OCI-LY7 (cell line): Measurements from ENCODE around the gene EXOC4. TPM values are rescaled to one million over a fixed set of nuclear protein-coding genes. Genes with fewer than 3 reads are reported as not detected.

Experiments used
- BruUV-seq: library from RNA; stranded (reverse); fragments of 400-500 nt; replicated peaks from 2 replicates; lab custom pipeline; 2021; lab: Mats Ljungman, UMichigan
- CTCF ChIA-PET: fragments of 300-600 bp; sonication (Branson Sonifier 250); formaldehyde crosslinking; loops from one replicate; lab custom pipeline; 2022; ENCODE audit warnings: antibody characterized with exemption; ENCODE audit not compliant: unreplicated experiment; lab: Charles Lee
- POLR2A ChIA-PET: fragments of 300-600 bp; sonication (Branson Sonifier 250); formaldehyde crosslinking; loops from one replicate; lab custom pipeline; 2022; ENCODE audit warnings: antibody characterized with exemption; lab: Charles Lee
- DNase-seq: peaks from one replicate; pipeline ENCODE4 v3.0.0-alpha.2; 2015; ENCODE audit warnings: low spot score
- H2AFZ ChIP-seq: fragments of 200-600 bp; sonication (generic), shearing (Covaris generic); 2 replicates; pipeline ENCODE4 v1.6.1; 2014; ENCODE audit warnings: mild to moderate bottlenecking, antibody characterized with exemption, low read length, moderate library complexity
- H3K27ac ChIP-seq: fragments of 200-600 bp; sonication (generic); 2 replicates; pipeline ENCODE4 v1.5.1; 2014; ENCODE audit warnings: mixed run types, low read depth, mild to moderate bottlenecking, moderate library complexity, low read length, inconsistent platforms; ENCODE audit not compliant: poor library complexity, severe bottlenecking
- H3K36me3 ChIP-seq: fragments of 200-600 bp; sonication (generic); 2 replicates; pipeline ENCODE4 v1.6.1; 2014; ENCODE audit warnings: mild to moderate bottlenecking, antibody characterized with exemption, low read length, moderate library complexity, mixed read lengths; ENCODE audit not compliant: insufficient read depth
- H3K4me1 ChIP-seq: fragments of 200-600 bp; sonication (generic); 2 replicates; pipeline ENCODE4 v1.5.1; 2014; ENCODE audit warnings: mild to moderate bottlenecking, low read length; ENCODE audit not compliant: insufficient read depth, poor library complexity, severe bottlenecking
- H3K4me2 ChIP-seq: fragments of 200-600 bp; sonication (generic); 2 replicates; pipeline ENCODE4 v1.6.1; 2014; ENCODE audit warnings: mild to moderate bottlenecking, low read length
- H3K4me3 ChIP-seq: fragments of 200-600 bp; sonication (generic); 2 replicates; pipeline ENCODE4 v1.5.1; 2014; ENCODE audit warnings: mild to moderate bottlenecking, low read depth, low read length; ENCODE audit not compliant: poor library complexity, severe bottlenecking
- H3K79me2 ChIP-seq: fragments of 200-600 bp; sonication (generic); 2 replicates; pipeline ENCODE4 v1.6.1; 2016; ENCODE audit warnings: low read depth, mild to moderate bottlenecking, low read length, moderate library complexity, mixed read lengths; ENCODE audit not compliant: insufficient read depth
- H3K9me2 ChIP-seq: fragments of 200-600 bp; sonication (generic); 2 replicates; pipeline ENCODE4 v1.6.1; 2016; ENCODE audit warnings: mild to moderate bottlenecking, low read length, mixed read lengths; ENCODE audit not compliant: insufficient read depth
- H3K9me3 ChIP-seq: fragments of 200-600 bp; sonication (generic); 2 replicates; pipeline ENCODE4 v1.6.1; 2014; ENCODE audit warnings: mild to moderate bottlenecking, mixed run types, low read length, mixed read lengths
- H4K20me1 ChIP-seq: fragments of 200-600 bp; sonication (generic); 2 replicates; pipeline ENCODE4 v1.6.1; 2014; ENCODE audit warnings: mild to moderate bottlenecking, antibody characterized with exemption, low read length, moderate library complexity, mixed read lengths; ENCODE audit not compliant: insufficient read depth
- EZH2phosphoT487 ChIP-seq: fragments of 200-600 bp; sonication (generic); IDR thresholded peaks from 2 replicates; pipeline ENCODE4 v1.6.1; 2018; ENCODE audit warnings: low read depth, borderline replicate concordance, mild to moderate bottlenecking, mixed run types, antibody characterized with exemption, low read length, moderate library complexity, mixed read lengths
- intact Hi-C: fragments of 100-400 bp; cut with micrococcal nuclease; formaldehyde crosslinking; loops from one replicate; pipeline ENCODE4 v1.10.0; 2022; ENCODE audit not compliant: unreplicated experiment
- total RNA-seq, 2 experiments: library from RNA; depleted of rRNA in 1 of 2; stranded (reverse); fragments of >200 nt in 1 of 2; shearing (Covaris generic) in 1 of 2; gene quantifications; 2 replicates each; pipeline ENCODE4 v1.2.3, GENCODE V29; 2014 to 2022
- TF ChIP-seq, protein P1 (sequence below): fragments of 200-600 bp; sonication (generic); conservative IDR thresholded peaks from 2 replicates; pipeline ENCODE4 v1.5.1; 2014; ENCODE audit warnings: mild to moderate bottlenecking, antibody characterized with exemption, low read length, moderate library complexity, mixed read lengths

The EXOC4 gene
- total RNA-seq, 2 experiments from 2014 or later, result 75.1 to 93.2 TPM

DNA sequence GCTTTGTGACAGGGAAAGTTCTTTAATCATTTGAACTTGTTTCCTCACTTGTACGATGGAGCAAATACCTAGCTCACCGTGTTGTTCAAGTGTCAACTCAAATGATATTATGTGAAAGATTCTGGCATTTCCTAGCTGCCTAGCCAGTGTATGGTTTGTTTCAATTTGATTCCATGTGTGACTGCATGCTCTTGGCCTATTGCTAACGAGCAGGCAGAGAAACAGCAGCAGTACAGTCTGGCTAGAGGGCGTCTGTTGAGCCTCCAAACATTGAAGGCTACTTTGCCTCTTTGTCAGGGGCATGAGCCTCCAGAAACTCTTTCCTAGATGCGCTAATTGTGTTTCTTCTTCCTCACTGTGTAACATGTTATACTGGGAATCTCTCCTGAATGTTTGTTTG lies 417.4 kb downstream of the EXOC4 start:
- no peaks in the 10 kb centered on the region for H3K9me3 ChIP-seq
- H3K36me3 ChIP-seq, result no peaks in the 10 kb centered on the region
- intact Hi-C loops, result no loop called here
- POLR2A ChIA-PET, result no interaction called here
- DNase-seq, result no peak
- no peak overlapping the region for H3K27ac ChIP-seq
- no peaks in the 10 kb centered on the region; the same call in 1 of the 2 replicates for H4K20me1 ChIP-seq
- no TSS peak for BruUV-seq
- no peaks in the 10 kb centered on the region for H3K4me1 ChIP-seq
- H2AFZ ChIP-seq, result no peak overlapping the region
- H3K4me2 ChIP-seq, result no peak overlapping the region
- H3K9me2 ChIP-seq, result no peaks in the 10 kb centered on the region
- CTCF ChIA-PET, result no interaction called here
- no peak for TF ChIP-seq EZH2phosphoT487
- TF ChIP-seq, protein P1, sequence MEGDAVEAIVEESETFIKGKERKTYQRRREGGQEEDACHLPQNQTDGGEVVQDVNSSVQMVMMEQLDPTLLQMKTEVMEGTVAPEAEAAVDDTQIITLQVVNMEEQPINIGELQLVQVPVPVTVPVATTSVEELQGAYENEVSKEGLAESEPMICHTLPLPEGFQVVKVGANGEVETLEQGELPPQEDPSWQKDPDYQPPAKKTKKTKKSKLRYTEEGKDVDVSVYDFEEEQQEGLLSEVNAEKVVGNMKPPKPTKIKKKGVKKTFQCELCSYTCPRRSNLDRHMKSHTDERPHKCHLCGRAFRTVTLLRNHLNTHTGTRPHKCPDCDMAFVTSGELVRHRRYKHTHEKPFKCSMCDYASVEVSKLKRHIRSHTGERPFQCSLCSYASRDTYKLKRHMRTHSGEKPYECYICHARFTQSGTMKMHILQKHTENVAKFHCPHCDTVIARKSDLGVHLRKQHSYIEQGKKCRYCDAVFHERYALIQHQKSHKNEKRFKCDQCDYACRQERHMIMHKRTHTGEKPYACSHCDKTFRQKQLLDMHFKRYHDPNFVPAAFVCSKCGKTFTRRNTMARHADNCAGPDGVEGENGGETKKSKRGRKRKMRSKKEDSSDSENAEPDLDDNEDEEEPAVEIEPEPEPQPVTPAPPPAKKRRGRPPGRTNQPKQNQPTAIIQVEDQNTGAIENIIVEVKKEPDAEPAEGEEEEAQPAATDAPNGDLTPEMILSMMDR, result no peak
- no peak overlapping the region for H3K4me3 ChIP-seq
- H3K79me2 ChIP-seq, result no peaks in the 10 kb centered on the region

DNA sequence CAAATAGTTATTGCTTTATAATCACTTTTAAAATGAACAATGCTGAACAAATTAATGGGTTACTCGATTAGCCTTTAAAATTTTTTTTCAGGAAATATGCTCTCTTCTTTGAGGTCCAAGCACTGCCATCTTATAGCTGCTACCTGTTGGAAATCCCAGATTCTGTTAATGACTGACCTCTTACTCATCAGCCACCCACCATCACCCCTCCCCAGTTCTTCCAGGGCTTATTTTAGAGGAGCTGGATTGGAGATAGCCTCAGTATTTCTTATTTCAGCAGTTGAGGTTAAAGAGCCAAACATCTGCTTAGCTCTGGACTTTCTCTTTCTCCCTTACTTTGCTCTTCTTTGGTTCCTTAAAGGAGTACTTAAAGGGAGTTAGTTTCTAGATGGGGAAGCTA lies 420.0 kb downstream of the EXOC4 start:
- intact Hi-C loops, result no loop called here
- POLR2A ChIA-PET, result no interaction called here
- H4K20me1 ChIP-seq, result no peaks in the 10 kb centered on the region; the same call in 1 of the 2 replicates
- no peak overlapping the region for H3K4me2 ChIP-seq
- no peaks in the 10 kb centered on the region for H3K9me2 ChIP-seq
- no peak overlapping the region for H3K27ac ChIP-seq
- CTCF ChIA-PET, result no interaction called here
- no peaks in the 10 kb centered on the region for H3K4me1 ChIP-seq
- no peaks in the 10 kb centered on the region for H3K36me3 ChIP-seq
- BruUV-seq, result no TSS peak
- H3K4me3 ChIP-seq, result no peak overlapping the region
- TF ChIP-seq, protein P1, result no peak
- TF ChIP-seq EZH2phosphoT487, result no peak
- H3K79me2 ChIP-seq, result no peaks in the 10 kb centered on the region
- H2AFZ ChIP-seq, result no peak overlapping the region
- no peaks in the 10 kb centered on the region for H3K9me3 ChIP-seq
- no peak for DNase-seq

DNA sequence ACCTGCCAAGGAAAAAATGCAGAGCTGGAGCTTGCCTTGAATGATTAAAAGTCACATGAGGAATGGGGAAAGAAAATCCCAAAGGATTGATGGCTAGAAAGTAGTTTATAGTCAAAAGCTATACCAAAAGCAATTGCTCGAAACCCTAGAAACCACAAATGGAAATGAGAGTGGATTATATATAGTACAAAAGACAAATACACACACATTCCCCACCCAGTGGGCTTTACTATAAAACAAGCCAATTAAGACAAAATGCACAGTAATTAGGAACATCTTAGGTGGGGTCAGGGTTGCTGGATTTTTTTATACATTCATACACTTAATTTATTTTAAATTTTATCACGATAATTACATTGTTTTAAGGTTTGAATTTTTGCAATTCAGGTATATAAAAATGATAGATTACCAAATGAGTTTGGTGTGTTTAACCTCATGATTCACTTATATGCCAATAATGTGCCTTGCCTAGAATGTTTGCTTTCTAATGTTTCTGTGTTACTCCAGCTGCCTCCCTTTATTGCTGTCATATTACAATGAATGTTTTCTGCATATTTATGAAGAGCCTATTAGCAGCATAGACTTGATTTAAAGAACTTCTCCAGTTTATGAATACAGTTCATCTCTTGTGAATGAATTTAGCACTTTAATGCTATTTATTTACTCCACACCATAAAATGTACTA lies 421.3 kb downstream of the EXOC4 start:
- no peak overlapping the region for H3K27ac ChIP-seq
- no peak overlapping the region for H2AFZ ChIP-seq
- DNase-seq, result no peak
- BruUV-seq, result no TSS peak
- H3K4me1 ChIP-seq, result no peaks in the 10 kb centered on the region
- no peaks in the 10 kb centered on the region for H3K9me3 ChIP-seq
- no peak overlapping the region for H3K4me3 ChIP-seq
- TF ChIP-seq, protein P1, result no peak
- TF ChIP-seq EZH2phosphoT487, result no peak
- H3K9me2 ChIP-seq, result no peaks in the 10 kb centered on the region
- no peak overlapping the region for H3K4me2 ChIP-seq
- no peaks in the 10 kb centered on the region for H3K36me3 ChIP-seq
- no peaks in the 10 kb centered on the region; the same call in 1 of the 2 replicates for H4K20me1 ChIP-seq
- intact Hi-C loops, result no loop called here
- ChIA-PET POLR2A (no interaction called here), CTCF (no interaction called here)
- H3K79me2 ChIP-seq, result no peaks in the 10 kb centered on the region
